GM12878 (cell line): ENCODE results near the gene GINM1.

Experiments
- CTCF ChIP-seq, 3 experiments: IDR thresholded peaks in 2 of 3; conservative IDR thresholded peaks in 1 of 3; 2 replicates each; pipeline ENCODE4 v1.5.1; 2011; ENCODE audit warnings: low read depth in 3 of 3, low read length in 3 of 3, mild to moderate bottlenecking in 3 of 3, control low read depth in 2 of 3, moderate library complexity in 2 of 3, inconsistent platforms in 1 of 3, mixed read lengths in 1 of 3; ENCODE audit not compliant: control insufficient read depth in 2 of 3, insufficient read depth in 1 of 3; ENCODE audit errors: extremely low read depth in 1 of 3
- EZH2 ChIP-seq: IDR thresholded peaks from 2 replicates; pipeline ENCODE4 v1.6.1; 2012; ENCODE audit warnings: low read depth, mild to moderate bottlenecking, control low read depth, inconsistent platforms, low read length, borderline replicate concordance; ENCODE audit not compliant: control insufficient read depth
- NR2F1 ChIP-seq: fragments of 450-650 bp; conservative IDR thresholded peaks from 2 replicates; pipeline ENCODE4 v1.6.1; 2017; ENCODE audit warnings: mild to moderate bottlenecking
- POLR2AphosphoS5 ChIP-seq: IDR thresholded peaks from 2 replicates; pipeline ENCODE4 v1.6.1; 2011; ENCODE audit warnings: mild to moderate bottlenecking, low read length, inconsistent platforms
- SPI1 ChIP-seq: IDR thresholded peaks from 2 replicates; pipeline ENCODE4 v1.6.1; 2011; ENCODE audit warnings: low read depth, mild to moderate bottlenecking, low read length, moderate library complexity, borderline replicate concordance; ENCODE audit not compliant: insufficient read depth
- ZNF274 ChIP-seq: IDR thresholded peaks from one replicate; pipeline ENCODE4 v1.8.0; 2011; ENCODE audit not compliant: insufficient read length, insufficient read depth

- no peak for TF ChIP-seq SPI1
- no peak for TF ChIP-seq CTCF (IDR thresholded peaks at IDR 0.05 in 2 of 3, conservative IDR thresholded peaks at IDR 0.05 in 1 of 3; ENCODE audit: control insufficient read depth in 2 of 3, extremely low read depth in 1 of 3, insufficient read depth in 1 of 3, low read depth in 3 of 3, low read length in 3 of 3)
- no peak for TF ChIP-seq EZH2
- no peak for TF ChIP-seq NR2F1
- TF ChIP-seq ZNF274: no peak
- TF ChIP-seq POLR2AphosphoS5: no peak
Measured at GRCh38 chr6:149608381-149608982, 42.3 kb downstream of the GINM1 start.
